Thoracic aorta (tissue), 2 donors: ENCODE measurements around the gene PYCARD. TPM values are rescaled to one million over a fixed set of nuclear protein-coding genes. Genes with fewer than 3 reads are reported as not detected.
"Not testable (repeated sequence)": the region's sequence is repeated elsewhere in the genome, so short reads cannot be mapped to it uniquely, and the experiment has no call there.

ENCODE experiments used
- ATAC-seq: fragments of 150-250 bp; one replicate; pipeline ENCODE4 v1.8.0; 2017; ENCODE audit warnings: low read depth; ENCODE audit not compliant: insufficient number of reproducible peaks, low FRiP score
- DNase-seq: peaks from one replicate; pipeline ENCODE4 v3.0.0-alpha.2; 2020; ENCODE audit warnings: low spot score
- H3K27ac ChIP-seq, 2 donors: fragments of 200-600 bp; sonication (generic); 1 replicate in 1 of 2; 2 replicates in 1 of 2; pipeline ENCODE4 v1.5.1; 2016; ENCODE audit warnings: mild to moderate bottlenecking in 2 of 2, moderate library complexity in 2 of 2
- H3K27me3 ChIP-seq: fragments of 200-600 bp; sonication (generic); replicated peaks from 2 replicates; pipeline ENCODE4 v1.6.0; 2016; ENCODE audit warnings: mild to moderate bottlenecking; ENCODE audit not compliant: insufficient read depth
- H3K36me3 ChIP-seq: fragments of 200-600 bp; sonication (generic); one replicate; pipeline ENCODE4 v1.5.1; 2016
- H3K4me1 ChIP-seq, 2 donors: fragments of 200-600 bp; sonication (generic); 1 replicate in 1 of 2; 2 replicates in 1 of 2; pipeline versions ENCODE4 v1.5.1 to v1.6.0; 2016; ENCODE audit warnings: low read depth in 2 of 2, mild to moderate bottlenecking in 1 of 2; ENCODE audit not compliant: control insufficient read depth in 1 of 2
- H3K4me3 ChIP-seq: fragments of 200-600 bp; sonication (generic); 2 replicates; pipeline ENCODE4 v1.5.1; 2016; ENCODE audit warnings: mild to moderate bottlenecking
- H3K9me3 ChIP-seq: fragments of 200-600 bp; sonication (generic); 2 replicates; pipeline ENCODE4 v1.5.1; 2016
- total RNA-seq, 2 donors: library from RNA; depleted of rRNA; stranded (reverse); fragments of >200 nt; gene quantifications; one replicate each; pipeline versions ENCODE4 v1.1.0 to v1.2.3, GENCODE V29; 2016
- TF ChIP-seq, protein P1 (sequence below): fragments of 200-600 bp; sonication (generic); IDR thresholded peaks from one replicate; pipeline ENCODE4 v1.5.1; 2019; ENCODE audit warnings: antibody characterized with exemption

Gene PYCARD
- total RNA-seq, 2 donors from 2014 or later, result 19.2 to 23.0 TPM

DNA sequence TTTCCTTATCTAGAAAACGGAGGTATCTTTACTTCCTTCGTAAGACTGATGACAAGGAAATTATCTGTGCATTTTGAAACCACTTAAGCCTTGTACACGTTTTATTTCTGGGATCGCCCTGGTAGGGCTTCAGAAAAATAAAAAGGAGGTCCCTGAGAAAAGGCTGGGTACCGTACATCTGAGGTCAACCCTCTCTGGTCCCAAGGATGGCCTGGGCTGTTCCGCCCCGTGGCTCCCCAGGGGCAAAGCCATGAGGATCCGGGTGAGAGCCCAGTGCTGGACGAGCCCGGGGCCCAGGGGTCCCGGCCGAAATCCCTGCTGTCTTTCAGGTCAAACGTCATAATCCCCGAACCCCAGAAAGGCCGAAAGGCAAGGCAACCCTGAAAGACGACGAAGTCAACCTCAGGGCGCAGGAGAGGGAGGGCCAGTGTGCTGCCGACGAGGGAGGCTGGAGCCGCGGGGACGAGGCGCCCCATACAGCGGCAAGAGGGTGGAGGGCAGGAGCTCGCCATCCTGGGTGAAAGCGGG, 23.3 kb downstream of the PYCARD start:
- TF ChIP-seq, protein P1, sequence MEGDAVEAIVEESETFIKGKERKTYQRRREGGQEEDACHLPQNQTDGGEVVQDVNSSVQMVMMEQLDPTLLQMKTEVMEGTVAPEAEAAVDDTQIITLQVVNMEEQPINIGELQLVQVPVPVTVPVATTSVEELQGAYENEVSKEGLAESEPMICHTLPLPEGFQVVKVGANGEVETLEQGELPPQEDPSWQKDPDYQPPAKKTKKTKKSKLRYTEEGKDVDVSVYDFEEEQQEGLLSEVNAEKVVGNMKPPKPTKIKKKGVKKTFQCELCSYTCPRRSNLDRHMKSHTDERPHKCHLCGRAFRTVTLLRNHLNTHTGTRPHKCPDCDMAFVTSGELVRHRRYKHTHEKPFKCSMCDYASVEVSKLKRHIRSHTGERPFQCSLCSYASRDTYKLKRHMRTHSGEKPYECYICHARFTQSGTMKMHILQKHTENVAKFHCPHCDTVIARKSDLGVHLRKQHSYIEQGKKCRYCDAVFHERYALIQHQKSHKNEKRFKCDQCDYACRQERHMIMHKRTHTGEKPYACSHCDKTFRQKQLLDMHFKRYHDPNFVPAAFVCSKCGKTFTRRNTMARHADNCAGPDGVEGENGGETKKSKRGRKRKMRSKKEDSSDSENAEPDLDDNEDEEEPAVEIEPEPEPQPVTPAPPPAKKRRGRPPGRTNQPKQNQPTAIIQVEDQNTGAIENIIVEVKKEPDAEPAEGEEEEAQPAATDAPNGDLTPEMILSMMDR, result no peak
- no peak for DNase-seq
- no peak for ATAC-seq
- Histone ChIP-seq H3K9me3 (no peaks in the 10 kb centered on the region), H3K4me3 (peak overlapping the region; percentile 99), H3K27ac (peak overlapping the region; percentile 97), H3K4me1 (peaks cover 25 to 39% of the 10 kb centered on the region in 2 donors), H3K36me3 (peaks cover 15% of the 10 kb centered on the region), H3K27me3 (no peaks in the 10 kb centered on the region)

DNA sequence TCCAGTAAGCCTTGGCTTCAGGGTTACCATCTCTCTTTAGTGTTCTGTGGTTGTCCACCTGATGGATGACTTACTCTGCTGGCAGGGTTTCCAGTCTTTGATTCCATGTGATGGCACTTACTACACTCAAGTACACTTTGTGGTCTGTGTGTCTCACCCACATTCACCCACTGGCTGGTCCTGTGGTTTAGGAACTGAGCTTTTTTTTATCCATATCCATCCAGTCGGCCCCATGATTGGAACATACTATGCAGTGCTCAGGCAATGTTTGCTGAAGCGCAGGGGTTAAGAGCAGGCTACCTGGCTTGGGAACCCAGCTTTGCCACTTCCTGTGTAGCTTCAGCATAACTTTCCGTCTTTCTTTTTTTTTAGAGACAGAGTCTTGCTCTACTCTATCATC, 25.4 kb downstream of the PYCARD start:
- no peaks in the 10 kb centered on the region for H3K36me3 ChIP-seq
- peaks cover 12 to 20% of the 10 kb centered on the region in 2 donors for H3K4me1 ChIP-seq
- no peak overlapping the region for H3K4me3 ChIP-seq
- TF ChIP-seq, protein P1, result no peak
- no peak for DNase-seq
- no peaks in the 10 kb centered on the region for H3K27me3 ChIP-seq
- ATAC-seq, result no peak
- no peak overlapping the region for H3K27ac ChIP-seq
- no peaks in the 10 kb centered on the region for H3K9me3 ChIP-seq

DNA sequence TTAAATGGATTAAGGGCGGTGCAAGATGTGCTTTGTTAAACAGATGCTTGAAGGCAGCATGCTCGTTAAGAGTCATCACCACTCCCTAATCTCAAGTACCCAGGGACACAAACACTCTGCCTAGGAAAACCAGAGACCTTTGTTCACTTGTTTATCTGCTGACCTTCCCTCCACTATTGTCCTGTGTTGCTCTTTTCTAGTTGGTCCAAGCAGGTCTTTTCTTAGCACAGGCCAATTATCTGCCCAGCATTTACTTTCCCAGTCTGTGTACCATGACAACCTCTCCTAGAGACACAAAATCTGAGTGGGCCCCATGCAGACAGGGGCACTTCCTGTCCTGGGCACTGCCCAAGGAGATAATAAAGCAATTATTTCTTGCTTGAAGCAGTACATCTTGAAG, 32.5 kb downstream of the PYCARD start:
- DNase-seq, H3K4me1 ChIP-seq, ATAC-seq, H3K9me3 ChIP-seq, H3K27ac ChIP-seq, H3K4me3 ChIP-seq, H3K27me3 ChIP-seq, H3K36me3 ChIP-seq: not testable (repeated sequence)

DNA sequence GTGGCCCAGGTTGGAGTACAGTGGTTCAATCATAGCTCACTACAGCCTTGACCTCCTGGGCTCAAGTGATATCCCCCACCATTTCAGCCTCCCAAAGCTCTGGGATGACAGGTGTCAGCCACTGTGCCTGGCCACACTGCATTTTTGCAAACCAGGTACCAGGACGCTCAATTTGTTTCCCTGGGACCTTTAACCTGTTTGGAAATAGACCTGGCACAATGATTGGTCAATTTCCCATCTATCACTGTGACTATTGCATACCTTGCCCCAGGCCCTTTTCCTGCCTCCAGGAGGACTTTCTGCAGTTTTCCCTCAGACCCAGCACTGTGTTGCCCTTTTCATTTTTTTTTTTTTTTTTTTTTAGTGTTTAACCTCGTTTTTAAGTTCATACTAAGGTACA, 33.7 kb downstream of the PYCARD start:
- Histone ChIP-seq H3K9me3 (no peaks in the 10 kb centered on the region), H3K27ac (no peak overlapping the region), H3K4me3 (no peak overlapping the region), H3K36me3 (no peaks in the 10 kb centered on the region), H3K27me3 (no peaks in the 10 kb centered on the region), H3K4me1 (no peaks in the 10 kb centered on the region)
- DNase-seq, result no peak
- ATAC-seq, result no peak
- TF ChIP-seq, protein P1, result no peak

DNA sequence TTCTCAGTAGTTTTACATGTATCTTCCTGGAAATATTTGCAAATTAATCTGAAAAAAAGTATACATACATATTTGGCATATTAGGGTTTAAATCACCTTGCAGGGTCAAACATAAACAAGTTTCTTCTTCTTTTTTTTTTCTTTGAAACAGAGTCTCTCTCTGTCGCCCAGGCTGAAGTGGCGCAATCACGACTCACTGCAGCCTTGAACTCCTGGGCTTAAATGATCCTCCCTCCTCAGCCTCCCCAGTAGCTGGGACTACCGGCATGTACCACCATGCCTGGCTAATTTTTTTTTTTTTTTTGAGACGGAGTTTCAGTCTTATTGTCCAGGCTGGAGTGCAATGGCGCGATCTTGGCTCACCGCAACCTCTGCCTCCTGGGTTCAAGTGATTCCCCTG, 35.2 kb downstream of the PYCARD start:
- ATAC-seq (no peak), DNase-seq (no peak)
- no peaks in the 10 kb centered on the region for H3K27me3 ChIP-seq
- H3K36me3 ChIP-seq, result no peaks in the 10 kb centered on the region
- no peaks in the 10 kb centered on the region for H3K9me3 ChIP-seq
- H3K4me3 ChIP-seq, result no peak overlapping the region
- TF ChIP-seq, protein P1, result no peak
- no peaks in the 10 kb centered on the region for H3K4me1 ChIP-seq
- H3K27ac ChIP-seq, result no peak overlapping the region

DNA sequence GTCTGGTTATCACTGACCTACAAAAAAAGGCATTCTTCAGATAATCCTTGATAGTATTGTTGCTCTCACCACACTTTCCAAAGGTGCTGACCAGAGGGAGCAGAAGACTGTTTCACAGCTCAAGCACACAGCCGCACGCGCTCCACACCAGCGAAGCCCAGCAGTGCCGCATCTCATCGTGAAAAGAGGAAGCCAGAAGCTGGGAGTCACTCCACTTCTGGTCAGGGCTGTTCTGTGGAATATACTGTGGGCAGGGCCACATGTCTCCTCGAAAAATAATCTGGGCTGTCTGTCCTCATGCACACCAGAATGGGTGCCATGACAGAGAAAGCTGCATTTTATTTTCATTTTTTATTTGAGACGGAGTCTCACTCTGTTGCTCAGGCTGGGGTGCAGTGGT, 45.4 kb downstream of the PYCARD start:
- ATAC-seq (no peak), DNase-seq (no peak)
- Histone ChIP-seq H3K27me3 (no peaks in the 10 kb centered on the region), H3K9me3 (no peaks in the 10 kb centered on the region), H3K36me3 (no peaks in the 10 kb centered on the region), H3K4me1 (peaks cover 0 to 5% of the 10 kb centered on the region in 2 donors), H3K27ac (no peak overlapping the region), H3K4me3 (no peak overlapping the region)
- TF ChIP-seq, protein P1, result no peak
